Limb (tissue), 2 donors: Measurements from ENCODE around the gene OTUB1.

Experiments used
- DNase-seq, 2 donors: peaks; one replicate each; pipeline ENCODE4 v3.0.0-alpha.2; 2016; ENCODE audit errors: extremely low spot score in 2 of 2

The OTUB1 gene

GRCh38 chr11:64004590-64004984 lies 18.3 kb downstream of the OTUB1 start:
- DNase-seq, result no peak

GRCh38 chr11:64005691-64006090 lies 19.5 kb downstream of the OTUB1 start:
- no peak for DNase-seq

GRCh38 chr11:64006398-64006797 lies 20.2 kb downstream of the OTUB1 start:
- no peak for DNase-seq

DNA sequence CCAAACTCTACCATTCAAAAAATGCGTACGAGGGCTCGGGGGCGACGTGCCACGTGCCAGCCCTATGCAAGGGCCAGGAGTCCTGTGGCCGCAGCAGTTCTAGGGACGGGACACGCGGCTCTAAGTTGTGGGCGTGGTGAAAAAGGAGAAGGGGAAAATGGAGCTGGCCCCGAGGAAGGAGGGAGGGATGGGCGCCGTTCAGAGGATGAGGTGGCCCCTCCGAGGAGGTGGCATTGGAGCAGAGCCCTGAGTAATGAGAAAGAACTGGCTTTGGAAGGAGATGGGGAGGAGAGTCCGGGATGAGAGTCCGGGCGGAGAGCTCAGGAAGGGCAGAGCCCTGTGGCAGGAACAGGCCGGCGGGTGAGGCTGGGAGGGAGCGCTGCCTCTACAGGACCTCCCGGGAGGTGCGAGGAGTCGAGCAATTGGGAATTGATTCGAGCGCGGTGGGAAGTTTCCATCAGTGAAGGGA lies 21.0 kb downstream of the OTUB1 start:
- DNase-seq, result no peak

GRCh38 chr11:64007629-64008282 lies 21.5 kb downstream of the OTUB1 start:
- no peak for DNase-seq

- no peak for DNase-seq
Measured at GRCh38 chr11:64008283-64008913, 22.2 kb downstream of the OTUB1 start.

DNA sequence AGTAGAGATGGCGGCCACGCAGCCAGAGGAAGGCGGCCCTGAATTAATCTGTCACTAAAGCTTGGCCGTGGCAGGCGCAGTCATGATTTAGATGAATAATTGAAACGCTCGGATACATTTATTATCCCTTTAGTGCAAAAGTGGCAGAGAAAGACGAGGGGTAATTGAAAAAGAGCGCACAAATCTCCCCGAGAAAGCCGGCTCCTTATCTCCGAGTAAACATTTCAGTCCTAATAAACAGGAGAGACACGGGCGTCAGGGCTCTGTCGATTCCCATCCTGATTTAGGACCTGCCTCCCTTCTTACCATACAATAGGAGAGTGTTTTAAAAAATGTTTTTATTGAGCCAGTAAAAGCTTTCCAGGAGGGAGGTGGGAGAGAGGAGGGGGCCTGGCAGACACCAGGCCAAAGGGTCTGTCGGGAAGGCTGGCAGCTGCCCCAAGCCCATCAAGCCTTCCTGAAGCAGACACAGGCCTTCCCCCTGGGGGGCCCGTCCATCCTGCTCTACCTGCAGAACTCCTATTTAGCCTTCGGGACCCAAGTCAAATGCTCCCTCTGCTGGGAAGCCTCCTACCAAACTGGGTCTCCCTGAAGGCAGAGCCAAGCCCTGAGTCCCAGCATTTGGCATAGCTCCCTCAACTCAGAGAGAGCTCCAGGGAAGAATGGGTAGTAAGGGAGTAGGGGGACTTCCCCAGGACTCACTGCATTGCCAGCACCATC lies 22.8 kb downstream of the OTUB1 start:
- no peak for DNase-seq

DNA sequence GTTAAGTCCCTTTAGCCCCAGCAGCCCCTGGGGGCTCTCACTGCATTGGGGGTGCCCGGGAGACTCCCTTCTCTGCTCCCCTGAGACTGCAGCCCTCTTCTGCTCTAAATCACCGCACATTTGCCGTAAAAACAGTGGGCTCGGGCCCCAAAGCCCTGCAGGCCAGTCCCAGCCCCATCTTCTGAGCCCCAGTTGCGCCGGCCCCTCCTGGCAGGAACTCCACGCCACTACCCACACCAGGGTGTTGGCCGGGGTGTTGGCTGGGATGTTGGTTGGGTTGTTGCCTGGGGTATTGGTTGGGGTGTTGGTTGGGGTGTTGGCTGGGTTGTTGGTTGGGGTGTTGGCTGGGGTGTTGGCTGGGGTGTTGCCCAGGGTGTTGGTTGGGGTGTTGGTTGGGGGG lies 23.5 kb downstream of the OTUB1 start:
- no peak for DNase-seq

GRCh38 chr11:64010783-64011182 lies 24.5 kb downstream of the OTUB1 start:
- DNase-seq, result no peak

DNA sequence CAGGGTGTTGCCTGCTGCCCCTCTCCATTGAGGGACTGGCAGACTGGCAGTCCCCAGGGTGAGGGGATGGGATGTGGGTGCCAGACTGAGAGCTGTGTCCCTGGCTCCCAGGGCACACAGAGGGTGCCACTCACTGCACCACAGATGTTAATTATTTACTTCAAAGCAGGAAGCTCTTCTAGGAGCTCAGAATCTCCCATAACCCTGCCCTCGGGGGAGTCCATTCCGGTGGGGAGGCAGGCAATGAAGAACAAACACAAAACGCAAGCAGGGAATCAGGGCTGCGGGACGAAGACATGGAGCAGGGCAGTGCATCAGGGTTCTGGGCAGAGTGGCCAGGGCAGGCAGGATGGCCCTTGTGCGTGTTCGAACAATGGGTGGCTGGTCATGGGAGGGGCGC lies 25.1 kb downstream of the OTUB1 start:
- no peak for DNase-seq

DNA sequence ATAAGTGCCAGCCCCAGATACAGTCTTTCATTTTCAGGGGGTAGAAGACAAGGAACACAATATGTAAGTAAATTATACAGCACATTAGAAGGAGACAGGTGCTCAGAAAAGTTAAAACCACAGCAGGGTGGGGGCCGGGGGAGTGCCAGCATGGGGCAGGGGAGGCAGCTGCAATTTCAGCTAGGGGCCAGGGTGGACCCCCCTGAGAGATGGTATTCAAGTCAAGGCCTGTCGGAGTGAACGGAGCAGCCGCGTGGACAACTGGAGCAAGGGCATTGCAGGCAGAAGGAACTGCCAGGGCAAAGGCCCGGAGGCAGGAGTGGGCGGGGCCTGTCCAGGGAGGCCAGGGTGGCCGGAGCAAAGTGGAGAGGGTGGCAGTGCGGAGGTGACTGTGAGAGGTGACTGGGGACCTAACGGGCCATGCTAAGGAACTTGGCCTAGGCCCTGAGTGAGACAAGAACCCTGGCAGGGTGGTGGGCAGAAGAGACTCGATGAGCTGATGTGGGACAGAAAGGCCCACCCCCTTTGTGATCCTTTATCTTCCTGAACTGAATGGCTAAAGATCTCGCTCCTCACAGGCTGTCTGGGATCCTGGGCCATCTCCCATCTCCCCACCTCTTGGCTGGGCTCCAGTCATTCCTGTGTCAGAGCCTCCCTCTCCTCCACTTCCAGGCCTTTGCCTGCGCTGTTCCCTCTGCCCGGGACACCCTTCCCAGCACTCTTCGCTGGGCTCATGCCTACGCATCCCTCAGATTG lies 27.1 kb downstream of the OTUB1 start:
- DNase-seq, result no peak

DNA sequence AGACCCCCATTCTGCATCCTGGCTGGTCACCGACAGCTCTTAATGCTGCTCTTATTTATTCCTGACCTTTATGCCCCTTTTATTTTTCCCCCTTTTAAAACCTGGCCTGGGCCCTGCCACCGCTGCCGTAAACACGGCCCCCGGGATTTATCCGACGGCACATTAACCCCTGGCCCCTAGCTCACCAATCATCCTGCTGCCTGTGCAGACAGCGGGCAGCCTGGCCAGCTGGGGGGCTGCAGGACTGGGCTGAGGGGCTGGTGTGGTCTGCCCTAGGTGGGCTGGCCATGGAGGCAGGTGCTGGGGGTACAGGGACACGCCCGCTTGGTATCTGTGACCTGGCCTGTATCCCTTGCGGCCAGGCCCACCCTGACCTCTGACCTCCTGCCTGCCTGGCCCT lies 28.1 kb downstream of the OTUB1 start:
- no peak for DNase-seq

DNA sequence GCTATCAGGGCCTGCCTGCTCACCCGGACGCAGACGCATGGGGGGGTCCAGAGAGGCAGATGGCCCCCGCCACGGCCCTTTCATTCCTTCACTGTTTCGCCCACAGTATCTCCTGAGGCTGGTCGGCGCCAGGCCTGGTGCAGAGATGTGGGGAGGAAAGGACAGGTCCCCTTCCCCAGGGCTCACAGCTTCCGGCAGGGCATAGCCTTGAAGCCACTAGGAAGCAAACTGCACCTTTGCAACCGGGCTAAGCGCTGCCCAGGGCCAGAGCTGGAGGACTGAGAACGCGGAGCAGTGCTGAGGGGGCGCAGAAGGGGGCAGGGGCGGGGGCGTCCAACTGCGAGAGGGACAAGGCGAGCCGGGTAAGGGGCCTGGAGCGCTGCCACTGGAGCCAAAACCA lies 29.3 kb downstream of the OTUB1 start:
- DNase-seq, result no peak

DNA sequence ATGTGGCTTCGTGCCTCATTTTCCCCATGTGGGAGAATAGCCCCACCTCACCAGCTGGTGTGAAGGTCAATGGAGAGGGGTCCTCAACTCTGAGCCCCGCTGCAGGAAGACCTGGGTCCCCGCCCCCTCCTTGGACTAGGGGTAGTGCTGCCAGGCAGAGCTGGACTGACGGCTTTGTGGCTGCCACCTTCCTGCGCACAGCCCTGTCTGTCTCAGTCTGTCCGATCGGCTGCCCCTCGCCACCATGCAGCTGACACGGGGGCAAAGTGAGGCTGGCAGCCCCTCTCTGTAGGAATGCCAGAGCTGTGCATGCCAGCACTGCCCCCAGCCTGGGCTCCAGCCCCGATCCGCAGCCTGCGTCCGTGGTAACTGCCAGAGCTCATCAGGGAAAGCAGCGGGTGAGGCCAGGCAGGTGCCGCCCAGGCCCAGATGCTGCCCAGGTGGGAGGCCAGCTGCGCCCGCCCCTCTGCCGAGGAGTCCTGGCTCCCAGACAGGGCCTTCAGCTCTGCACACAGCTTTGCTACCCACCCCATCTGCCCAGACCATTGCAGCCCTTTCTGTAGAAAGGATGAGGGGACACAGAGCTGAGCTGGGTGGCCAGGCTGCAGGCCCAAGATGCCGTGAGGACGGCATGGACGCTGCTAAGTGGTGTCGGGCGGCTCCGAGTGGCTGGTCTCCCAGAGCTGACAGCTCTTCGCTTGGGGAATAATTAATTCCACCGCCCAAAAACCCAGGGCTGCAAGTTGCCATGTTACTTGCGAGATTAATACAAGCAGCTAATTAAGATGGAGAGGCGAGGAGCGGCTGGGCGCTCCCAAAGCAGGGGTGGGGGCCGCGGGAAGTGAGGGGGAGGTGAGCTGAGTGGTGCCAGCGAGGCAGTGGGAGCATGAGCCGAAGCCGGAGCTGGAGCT lies 30.0 kb downstream of the OTUB1 start:
- no peak for DNase-seq

- DNase-seq, result no peak
Measured at GRCh38 chr11:64017945-64018224, 31.6 kb downstream of the OTUB1 start.

DNA sequence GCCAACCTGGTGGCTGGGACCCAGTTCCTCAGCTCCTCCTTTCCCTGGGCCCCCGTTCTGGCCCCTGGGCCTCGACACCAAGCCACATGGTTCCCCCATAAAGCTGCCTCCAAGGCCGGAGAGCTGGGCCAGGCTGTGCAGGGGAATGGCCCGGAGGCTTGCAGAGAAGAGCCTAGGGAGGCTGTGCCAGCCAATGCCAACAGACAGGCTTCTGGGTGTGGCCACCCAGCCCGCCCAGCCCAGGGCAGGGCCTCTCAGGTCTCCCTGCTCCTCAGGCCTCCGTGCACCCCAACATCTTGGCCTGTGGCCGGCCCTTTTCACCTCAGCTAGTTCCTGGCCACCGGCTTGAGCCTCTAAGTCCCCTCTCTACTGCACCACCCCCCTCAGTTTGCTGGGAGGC lies 32.1 kb downstream of the OTUB1 start:
- no peak for DNase-seq

DNA sequence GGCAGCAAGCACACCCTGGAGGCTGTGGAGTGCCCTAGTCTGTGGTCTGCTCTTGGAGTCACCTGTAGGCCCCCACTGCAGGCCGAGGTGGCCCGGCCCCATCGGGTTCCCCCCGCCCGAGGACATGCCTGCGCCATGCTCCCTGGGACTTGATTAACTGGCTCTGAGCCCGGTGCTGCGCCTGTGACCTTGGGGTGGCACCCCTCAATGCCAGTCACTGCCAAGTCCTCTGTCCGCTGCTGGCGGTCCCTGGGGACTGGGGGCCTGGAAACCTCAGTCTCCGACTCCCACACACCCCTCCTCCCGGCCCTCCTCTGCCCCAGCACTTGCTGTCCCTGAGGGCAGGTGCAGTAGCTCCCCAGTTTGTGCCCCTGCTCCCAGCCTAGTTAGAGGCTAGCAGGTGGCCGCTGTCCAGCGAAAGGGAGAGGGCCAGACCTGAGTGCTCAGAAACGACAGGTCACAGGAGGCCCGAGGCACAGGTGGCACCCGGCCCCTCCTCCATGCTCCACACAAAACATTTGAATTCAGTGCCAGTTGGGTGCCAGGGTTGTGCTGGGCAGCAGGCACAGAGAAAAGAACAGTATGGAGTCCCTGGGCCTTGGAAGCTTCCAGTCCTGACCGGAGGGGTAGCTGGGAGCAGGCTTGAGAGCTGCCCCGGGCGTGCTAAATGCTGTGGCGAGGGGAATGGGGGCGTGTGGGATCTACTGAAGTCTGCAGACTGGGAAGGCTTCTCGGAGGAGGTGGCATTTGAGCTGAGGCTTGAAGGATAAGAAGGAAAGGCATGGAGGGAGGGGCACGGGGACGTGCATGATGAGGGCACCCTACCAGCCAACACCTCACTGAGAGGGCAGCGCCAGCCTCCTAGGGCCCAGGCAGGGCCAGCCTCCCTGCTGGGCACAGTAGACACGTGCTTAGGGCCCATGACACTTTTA lies 33.1 kb downstream of the OTUB1 start:
- DNase-seq, result no peak

DNA sequence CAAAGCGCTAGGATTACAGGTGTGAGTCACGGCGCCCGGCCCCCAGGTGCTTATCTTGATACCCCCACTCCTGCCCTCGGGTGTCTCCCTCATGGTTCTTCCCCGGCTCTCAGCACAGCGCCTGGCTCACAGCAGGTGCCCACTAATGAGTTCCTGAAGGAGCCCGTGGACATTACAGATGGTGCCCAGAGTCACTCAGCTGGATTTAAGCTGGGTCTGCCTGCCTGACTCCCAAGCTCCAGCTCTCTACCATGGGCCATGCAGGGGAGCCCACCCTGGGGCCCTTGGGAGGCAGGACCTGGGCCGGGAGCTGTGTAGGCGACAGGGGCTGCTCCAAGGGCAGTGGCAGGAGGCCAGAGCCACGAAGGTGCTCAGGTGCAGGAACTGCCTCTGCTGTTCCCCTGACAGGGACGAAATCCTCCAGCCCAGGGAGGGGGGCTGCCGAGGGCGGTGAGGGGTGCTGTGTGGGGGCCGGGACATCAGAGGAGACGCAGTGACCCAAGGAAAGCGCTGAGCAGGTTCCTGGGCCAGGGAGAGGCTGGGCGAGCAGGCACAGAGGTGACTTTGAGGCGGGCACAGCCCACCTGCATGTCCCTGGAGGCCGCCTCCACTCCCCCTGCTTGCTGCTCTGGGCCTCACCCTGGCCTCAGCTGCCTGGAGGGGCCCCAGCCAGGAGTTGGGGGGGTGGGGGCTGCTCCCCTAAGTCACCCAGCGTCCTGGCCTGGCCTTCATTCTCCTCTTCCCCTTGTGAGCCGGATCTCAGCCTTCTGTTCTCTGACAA lies 34.9 kb downstream of the OTUB1 start:
- DNase-seq, result no peak

- no peak for DNase-seq
Measured at GRCh38 chr11:64021757-64022093, 35.5 kb downstream of the OTUB1 start.
